Astrocyte (in vitro differentiated cells and primary cell): Measurements from ENCODE around the gene OR8B8. TPM values are rescaled to one million over a fixed set of nuclear protein-coding genes. Genes with fewer than 3 reads are reported as not detected.

Source experiments
- DNase-seq: peaks from one replicate; pipeline ENCODE4 v3.0.0-alpha.2; 2010; ENCODE audit warnings: low read depth
- FAIRE-seq: peaks from 2 replicates; lab custom pipeline; 2011; peaks lifted over from hg19 to GRCh38; lab: Jason Lieb, UNC
- H2AFZ ChIP-seq: 2 replicates; pipeline ENCODE4 v1.6.0; 2012; ENCODE audit warnings: low read depth, low read length, inconsistent platforms
- H3K27ac ChIP-seq: 2 replicates; pipeline ENCODE4 v1.5.1; 2011; ENCODE audit warnings: low read depth, low read length, inconsistent platforms
- H3K27me3 ChIP-seq: 2 replicates; pipeline ENCODE4 v1.6.0; 2011; ENCODE audit warnings: low read length, inconsistent platforms; ENCODE audit not compliant: insufficient read depth
- H3K36me3 ChIP-seq: 2 replicates; pipeline ENCODE4 v1.5.1; 2011; ENCODE audit warnings: low read length, inconsistent platforms; ENCODE audit not compliant: insufficient read depth
- H3K4me1 ChIP-seq: 2 replicates; pipeline ENCODE4 v1.5.1; 2011; ENCODE audit warnings: low read length, inconsistent platforms; ENCODE audit not compliant: insufficient read depth
- H3K4me2 ChIP-seq: 2 replicates; pipeline ENCODE4 v1.6.0; 2012; ENCODE audit warnings: low read length, inconsistent platforms
- H3K4me3 ChIP-seq: 2 replicates; pipeline ENCODE4 v1.5.1; 2011; ENCODE audit warnings: low read depth, mild to moderate bottlenecking, low read length, inconsistent platforms; ENCODE audit not compliant: insufficient read depth
- H3K79me2 ChIP-seq: 2 replicates; pipeline ENCODE4 v1.6.0; 2012; ENCODE audit warnings: mild to moderate bottlenecking, low read length, inconsistent platforms; ENCODE audit not compliant: insufficient read depth
- H3K9ac ChIP-seq: 2 replicates; pipeline ENCODE4 v1.6.0; 2012; ENCODE audit warnings: mild to moderate bottlenecking, low read length, inconsistent platforms
- H3K9me3 ChIP-seq: 2 replicates; pipeline ENCODE4 v1.5.1; 2012; ENCODE audit warnings: low read depth, mild to moderate bottlenecking, low read length, inconsistent platforms; ENCODE audit not compliant: insufficient read depth
- H4K20me1 ChIP-seq: 2 replicates; pipeline ENCODE4 v1.6.0; 2012; ENCODE audit warnings: low read length, inconsistent platforms; ENCODE audit not compliant: insufficient read depth
- H3K27ac Mint-ChIP-seq: one replicate; pipeline ENCODE4 v1.8.0; 2021; ENCODE audit warnings: mild to moderate bottlenecking, mixed read lengths; ENCODE audit not compliant: unreplicated experiment
- H3K27me3 Mint-ChIP-seq: one replicate; pipeline ENCODE4 v1.8.0; 2021; ENCODE audit warnings: low read depth, mixed read lengths; ENCODE audit not compliant: unreplicated experiment
- H3K36me3 Mint-ChIP-seq: one replicate; pipeline ENCODE4 v1.8.0; 2021; ENCODE audit warnings: low read depth, mixed read lengths; ENCODE audit not compliant: unreplicated experiment
- H3K4me1 Mint-ChIP-seq: one replicate; pipeline ENCODE4 v1.8.0; 2021; ENCODE audit warnings: low read depth, mixed read lengths; ENCODE audit not compliant: unreplicated experiment
- H3K4me3 Mint-ChIP-seq: one replicate; pipeline ENCODE4 v1.8.0; 2021; ENCODE audit warnings: mild to moderate bottlenecking, moderate library complexity, mixed read lengths; ENCODE audit not compliant: unreplicated experiment
- H3K9me3 Mint-ChIP-seq: one replicate; pipeline ENCODE4 v1.8.0; 2021; ENCODE audit warnings: mild to moderate bottlenecking, mixed read lengths; ENCODE audit not compliant: unreplicated experiment
- EZH2 ChIP-seq: IDR thresholded peaks from 2 replicates; pipeline ENCODE4 v1.6.1; 2012; ENCODE audit warnings: mild to moderate bottlenecking, low read length, inconsistent platforms; ENCODE audit not compliant: insufficient read depth
- total RNA-seq: library from RNA; stranded (reverse); gene quantifications from 2 replicates; pipeline ENCODE4 v1.2.1, GENCODE V29; 2021
- TF ChIP-seq, protein P1 (sequence below): IDR thresholded peaks from 2 replicates; pipeline ENCODE4 v1.5.1; 2011; ENCODE audit warnings: low read depth, mild to moderate bottlenecking, inconsistent platforms, low read length, moderate library complexity; ENCODE audit not compliant: insufficient read depth

Gene OR8B8
- total RNA-seq, 1 donor from 2014 or later: not detected

GRCh38 chr11:124482362-124483147, 37.1 kb upstream of the OR8B8 start:
- H3K9me3 Mint-ChIP-seq: no peaks in the 10 kb centered on the region
- peak overlapping the region; percentile 89 for H3K4me2 ChIP-seq
- H2AFZ ChIP-seq: peak overlapping the region; percentile 39
- peaks cover 14% of the 10 kb centered on the region for H3K4me1 Mint-ChIP-seq
- no peak overlapping the region for H3K4me3 Mint-ChIP-seq
- peaks cover 13% of the 10 kb centered on the region for H3K4me1 ChIP-seq
- no peaks in the 10 kb centered on the region for H3K9me3 ChIP-seq
- TF ChIP-seq, protein P1, sequence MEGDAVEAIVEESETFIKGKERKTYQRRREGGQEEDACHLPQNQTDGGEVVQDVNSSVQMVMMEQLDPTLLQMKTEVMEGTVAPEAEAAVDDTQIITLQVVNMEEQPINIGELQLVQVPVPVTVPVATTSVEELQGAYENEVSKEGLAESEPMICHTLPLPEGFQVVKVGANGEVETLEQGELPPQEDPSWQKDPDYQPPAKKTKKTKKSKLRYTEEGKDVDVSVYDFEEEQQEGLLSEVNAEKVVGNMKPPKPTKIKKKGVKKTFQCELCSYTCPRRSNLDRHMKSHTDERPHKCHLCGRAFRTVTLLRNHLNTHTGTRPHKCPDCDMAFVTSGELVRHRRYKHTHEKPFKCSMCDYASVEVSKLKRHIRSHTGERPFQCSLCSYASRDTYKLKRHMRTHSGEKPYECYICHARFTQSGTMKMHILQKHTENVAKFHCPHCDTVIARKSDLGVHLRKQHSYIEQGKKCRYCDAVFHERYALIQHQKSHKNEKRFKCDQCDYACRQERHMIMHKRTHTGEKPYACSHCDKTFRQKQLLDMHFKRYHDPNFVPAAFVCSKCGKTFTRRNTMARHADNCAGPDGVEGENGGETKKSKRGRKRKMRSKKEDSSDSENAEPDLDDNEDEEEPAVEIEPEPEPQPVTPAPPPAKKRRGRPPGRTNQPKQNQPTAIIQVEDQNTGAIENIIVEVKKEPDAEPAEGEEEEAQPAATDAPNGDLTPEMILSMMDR: no peak
- H3K36me3 Mint-ChIP-seq: no peaks in the 10 kb centered on the region
- H3K27me3 Mint-ChIP-seq: no peaks in the 10 kb centered on the region
- no peaks in the 10 kb centered on the region for H3K36me3 ChIP-seq
- no peak overlapping the region for H3K9ac ChIP-seq
- no peak overlapping the region for H3K27ac Mint-ChIP-seq
- no peak for DNase-seq
- FAIRE-seq: no peak
- no peaks in the 10 kb centered on the region for H3K79me2 ChIP-seq
- peak overlapping the region; percentile 12 for H3K27ac ChIP-seq
- H3K4me3 ChIP-seq: no peak overlapping the region
- H4K20me1 ChIP-seq: no peaks in the 10 kb centered on the region
- no peaks in the 10 kb centered on the region for H3K27me3 ChIP-seq

DNA sequence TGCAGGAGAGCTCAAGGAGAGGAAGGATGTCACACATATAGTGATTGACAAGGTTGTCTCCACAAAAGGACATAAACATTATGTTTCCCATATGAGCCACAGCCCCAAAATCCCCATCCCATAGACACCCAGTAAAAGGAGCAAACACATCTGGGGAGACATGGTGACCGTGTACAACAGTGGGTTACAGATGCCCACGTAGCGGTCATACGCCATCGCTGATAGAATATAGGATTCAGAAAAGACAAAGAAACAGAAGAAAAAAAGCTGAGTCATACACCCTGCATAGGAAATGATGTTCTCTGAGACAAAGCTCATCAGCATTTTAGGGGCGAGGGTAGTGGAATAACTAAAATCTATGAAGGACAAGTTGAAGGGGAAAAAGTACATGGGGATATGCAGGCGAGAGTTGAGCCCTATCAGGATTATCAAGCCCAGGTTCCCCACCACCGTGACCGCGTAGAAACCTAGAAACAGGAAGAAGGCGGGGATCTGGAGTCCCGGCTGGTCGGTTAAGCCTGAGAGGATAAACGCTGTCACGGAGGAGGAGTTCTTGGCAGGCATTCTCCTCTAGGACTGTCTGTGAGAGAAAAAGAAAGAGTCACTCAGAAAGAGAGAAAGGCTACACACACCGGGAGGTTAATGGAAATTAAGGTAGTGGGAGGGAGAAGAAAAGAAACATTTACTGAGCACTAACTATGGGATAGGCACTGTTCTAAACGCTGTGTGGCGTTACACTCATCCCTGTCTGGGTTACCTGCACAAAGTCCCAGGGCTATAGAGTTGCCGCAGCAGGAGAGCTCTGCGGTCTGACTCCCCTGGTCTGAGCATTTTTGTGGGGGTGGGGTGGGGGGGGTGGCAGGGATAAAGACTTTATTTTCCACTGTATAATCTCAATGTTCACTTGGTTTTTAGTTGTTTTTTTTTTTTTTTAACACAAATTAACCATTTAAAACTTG, 36.1 kb upstream of the OR8B8 start:
- peak overlapping the region; percentile 41 for H3K27ac ChIP-seq
- no peaks in the 10 kb centered on the region for H3K79me2 ChIP-seq
- peak overlapping the region; percentile 89 for H3K4me2 ChIP-seq
- H3K36me3 Mint-ChIP-seq: no peaks in the 10 kb centered on the region
- FAIRE-seq: peak; percentile 39
- H3K27ac Mint-ChIP-seq: peak overlapping the region; percentile 95
- TF ChIP-seq, protein P1: no peak
- no peak for TF ChIP-seq EZH2
- H3K27me3 ChIP-seq: no peaks in the 10 kb centered on the region
- H3K27me3 Mint-ChIP-seq: no peaks in the 10 kb centered on the region
- H3K9ac ChIP-seq: peak overlapping the region; percentile 58
- H3K4me1 Mint-ChIP-seq: peaks cover 14% of the 10 kb centered on the region
- H3K36me3 ChIP-seq: no peaks in the 10 kb centered on the region
- H3K4me3 Mint-ChIP-seq: peak overlapping the region; percentile 82
- peak overlapping the region; percentile 77 for H2AFZ ChIP-seq
- no peaks in the 10 kb centered on the region for H3K9me3 ChIP-seq
- peak overlapping the region; percentile 55 for H3K4me3 ChIP-seq
- H4K20me1 ChIP-seq: no peaks in the 10 kb centered on the region
- H3K4me1 ChIP-seq: peaks cover 13% of the 10 kb centered on the region
- H3K9me3 Mint-ChIP-seq: no peaks in the 10 kb centered on the region
- DNase-seq: peak; percentile 57
